Head of caudate nucleus (tissue), 42 donors: Measurements from ENCODE around the gene EIF4G3.

Experiments used
- DNase-seq, 42 donors: peaks; one replicate each; pipeline versions ENCODE4 v3.0.0 to v3.0.0-alpha.2; 2020 to 2021; ENCODE audit warnings: mixed read lengths in 7 of 42
- intact Hi-C: fragments of 100-400 bp; cut with DNase I; formaldehyde crosslinking; loops from one replicate; pipeline ENCODE4 v1.15.0; 2022

Gene EIF4G3

DNA sequence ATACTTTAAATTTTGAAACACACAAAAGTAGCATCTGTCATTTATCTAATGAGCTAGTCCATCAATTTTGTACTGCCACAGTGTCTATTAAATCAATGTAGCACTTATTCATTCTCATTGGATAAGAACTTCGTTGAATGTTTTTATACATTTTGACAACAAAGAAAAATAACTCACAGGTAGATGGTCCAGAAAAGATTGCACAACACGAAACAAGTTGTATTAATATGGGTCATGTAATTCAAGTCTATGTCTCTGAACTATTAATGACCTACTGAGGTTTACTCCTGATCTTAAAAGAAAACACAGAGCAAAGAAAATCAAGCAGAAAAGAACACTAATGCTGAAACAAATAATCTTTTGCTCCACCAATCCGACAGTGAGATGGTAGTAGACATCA, 404.9 kb downstream of the EIF4G3 start:
- DNase-seq: no peak
- intact Hi-C loops: no loop called here

DNA sequence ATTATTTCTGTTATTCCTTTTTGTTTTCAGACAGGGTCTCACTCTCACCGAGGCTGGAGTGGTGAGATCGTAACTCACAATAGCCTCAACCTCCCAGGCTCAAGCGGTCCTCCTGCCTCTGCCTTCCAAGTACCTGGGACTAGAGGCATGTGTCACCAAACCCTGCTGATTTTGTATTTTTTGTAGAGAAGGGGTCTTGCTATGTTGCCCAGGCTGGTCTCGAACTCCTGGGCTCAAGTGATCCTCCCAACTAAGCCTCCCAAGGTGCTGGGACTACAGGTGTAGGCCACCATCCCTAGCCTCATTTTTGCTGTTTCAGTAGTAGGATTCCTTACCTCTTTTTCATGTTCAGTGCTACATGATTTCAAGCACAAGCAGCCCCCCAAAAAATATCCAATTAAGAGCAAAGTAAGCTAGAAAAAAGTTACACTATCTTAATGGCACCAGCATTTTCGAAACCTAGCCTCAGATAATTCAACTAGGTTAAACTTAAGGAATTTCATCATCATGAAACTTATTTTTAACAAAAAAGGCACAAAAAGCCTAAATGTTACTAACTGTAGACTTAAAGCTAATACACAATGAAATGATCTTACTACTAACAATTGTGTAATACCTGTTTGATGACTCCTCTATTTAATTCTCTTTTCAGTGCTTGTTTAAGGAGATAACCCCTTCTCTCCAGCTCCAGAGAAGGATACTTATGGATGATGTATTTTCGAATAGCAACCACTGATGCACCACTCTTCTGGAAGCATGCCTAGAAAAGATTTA, 406.2 kb downstream of the EIF4G3 start:
- DNase-seq: no peak
- intact Hi-C loops: no loop called here

GRCh38 chr1:20767271-20767670, 409.4 kb downstream of the EIF4G3 start:
- no peak for DNase-seq
- intact Hi-C loops: no loop called here

DNA sequence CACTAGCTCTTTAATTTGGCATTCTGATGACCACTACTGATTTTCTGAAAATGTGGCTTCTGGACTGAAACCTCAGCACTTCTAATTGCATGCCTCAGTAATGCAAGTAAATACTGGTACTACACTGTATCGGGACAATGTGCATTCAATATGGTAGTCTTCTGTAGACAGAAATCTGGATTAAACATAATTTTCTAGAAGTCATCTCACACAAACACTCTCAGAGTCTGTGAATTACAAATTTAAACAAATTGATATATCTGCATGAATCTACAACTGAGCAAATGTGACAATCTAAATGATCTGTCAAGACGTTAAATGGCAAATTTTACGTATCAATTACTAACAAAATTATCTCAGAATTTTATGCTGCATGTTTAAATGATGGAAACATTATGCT, 413.3 kb downstream of the EIF4G3 start:
- DNase-seq: no peak
- intact Hi-C loops: no loop called here

- DNase-seq: no peak
Observed at GRCh38 chr1:20760322-20760721, 416.4 kb downstream of the EIF4G3 start.

More at GRCh38 chr1:20760322-20760721, 416.4 kb downstream of the EIF4G3 start:
- intact Hi-C loops: no loop called here
